HepG2 (cell line): Measurements from ENCODE around the gene RUNX2. TPM values are rescaled to one million over a fixed set of nuclear protein-coding genes. Genes with fewer than 3 reads are reported as not detected.

Experiments used
- ATAC-seq: fragments of 200-7000 bp; cut with Tn5 transposase; 3 replicates; pipeline ENCODE4 v1.9.1; 2020; ENCODE audit warnings: mild to moderate bottlenecking, moderate library complexity
- BruUV-seq: library from RNA; stranded (reverse); fragments of 400-500 nt; replicated peaks from 2 replicates; lab custom pipeline; 2021; lab: Mats Ljungman, UMichigan
- CTCF ChIA-PET: fragments of 300-600 bp; formaldehyde crosslinking; extraction: SDS; loops from one replicate; lab custom pipeline; 2021; ENCODE audit warnings: low total read pairs, inconsistent platforms, low intra/inter-chr PET ratio; lab: Yijun Ruan, JAX
- POLR2A ChIA-PET: fragments of 350-600 bp; sonication (Branson Sonifier 250); formaldehyde crosslinking; loops from one replicate; lab custom pipeline; 2020; ENCODE audit warnings: antibody characterized with exemption, inconsistent platforms; lab: Yijun Ruan, JAX
- DNase-seq: peaks from one replicate; pipeline ENCODE4 v3.0.0-alpha.2; 2015; ENCODE audit warnings: low spot score
- FAIRE-seq: peaks from 3 replicates; lab custom pipeline; 2011; peaks lifted over from hg19 to GRCh38; lab: Jason Lieb, UNC
- H2AFZ ChIP-seq: one replicate; pipeline ENCODE4 v1.6.1; 2011; ENCODE audit warnings: low read length, inconsistent platforms
- H3K27ac ChIP-seq: fragments of 300-600 bp; 3 replicates; pipeline ENCODE4 v1.8.0; 2011; ENCODE audit warnings: mixed run types, mild to moderate bottlenecking, mixed read lengths, low read length, inconsistent platforms; ENCODE audit not compliant: insufficient read depth; ENCODE audit errors: extremely low read length
- H3K27me3 ChIP-seq, 2 experiments: fragments of 200-600 bp in 1 of 2; 2 replicates in 1 of 2; 3 replicates in 1 of 2; pipeline versions ENCODE4 v1.6.0 to v1.8.0; 2011; ENCODE audit warnings: low read length in 2 of 2, mild to moderate bottlenecking in 2 of 2, moderate library complexity in 2 of 2, inconsistent platforms in 1 of 2; ENCODE audit not compliant: insufficient read depth in 2 of 2, control insufficient read depth in 1 of 2
- H3K36me3 ChIP-seq, 2 experiments: fragments of 200-600 bp in 1 of 2; replicated peaks in 1 of 2; 2 replicates in 1 of 2; 3 replicates in 1 of 2; pipeline versions ENCODE4 v1.5.1 to v1.8.0; 2011; ENCODE audit warnings: low read length in 2 of 2, inconsistent platforms in 1 of 2; ENCODE audit not compliant: insufficient read depth in 2 of 2, control insufficient read depth in 1 of 2
- H3K4me1 ChIP-seq: 2 replicates; pipeline ENCODE4 v1.5.1; 2012; ENCODE audit warnings: low read length, inconsistent platforms; ENCODE audit not compliant: insufficient read depth
- H3K4me2 ChIP-seq: 2 replicates; pipeline ENCODE4 v1.6.0; 2011; ENCODE audit warnings: low read depth, low read length, inconsistent platforms
- H3K4me3 ChIP-seq, 3 experiments: fragments of 200-600 bp in 1 of 3; sonication (generic), shearing (Covaris generic) in 1 of 3; replicated peaks in 1 of 3; 2 replicates each; pipeline ENCODE4 v1.5.1; 2011 to 2016; ENCODE audit warnings: low read length in 3 of 3, inconsistent platforms in 2 of 3, low read depth in 2 of 3, mild to moderate bottlenecking in 2 of 3, control low read depth in 1 of 3, mixed read lengths in 1 of 3; ENCODE audit not compliant: insufficient read depth in 1 of 3
- H3K79me2 ChIP-seq: one replicate; pipeline ENCODE4 v1.6.1; 2011; ENCODE audit warnings: low read length, inconsistent platforms; ENCODE audit not compliant: insufficient read depth
- H3K9ac ChIP-seq: 2 replicates; pipeline ENCODE4 v1.6.0; 2011; ENCODE audit warnings: mild to moderate bottlenecking, low read depth, low read length, inconsistent platforms; ENCODE audit not compliant: insufficient read depth
- H3K9me3 ChIP-seq: 2 replicates; pipeline ENCODE4 v1.5.1; 2012; ENCODE audit warnings: mild to moderate bottlenecking, low read length
- H4K20me1 ChIP-seq: 2 replicates; pipeline ENCODE4 v1.6.0; 2011; ENCODE audit warnings: inconsistent platforms, mild to moderate bottlenecking, low read length, moderate library complexity; ENCODE audit not compliant: insufficient read depth
- MEIS2 ChIP-seq: sonication (generic); formaldehyde crosslinking; IDR thresholded peaks from 2 replicates; pipeline ENCODE4 v1.9.0; 2021; ENCODE audit warnings: mild to moderate bottlenecking, missing genetic modification reagents
- XBP1 ChIP-seq: sonication (generic); formaldehyde crosslinking; IDR thresholded peaks from 2 replicates; pipeline ENCODE4 v1.5.0; 2020; ENCODE audit warnings: missing genetic modification reagents
- ZNF672 ChIP-seq: sonication (generic); formaldehyde crosslinking; IDR thresholded peaks from 2 replicates; pipeline ENCODE4 v1.8.1; 2022; ENCODE audit warnings: missing genetic modification reagents
- WGBS: methylation state at CpG from one replicate; pipeline ENCODE4 v1.1.6; 2017; ENCODE audit warnings: low lambda C conversion rate; 5-methylcytosine and 5-hydroxymethylcytosine counted together
- in situ Hi-C: cut with HindIII; loops from 2 replicates; pipeline ENCODE4 v1.10.0; 2017; ENCODE audit warnings: low pct_unique_long_range_greater_than_20kb; ENCODE audit not compliant: extremely low pct_ligation_motif_present
- intact Hi-C: fragments of 100-400 bp; cut with micrococcal nuclease; formaldehyde crosslinking; loops from one replicate; pipeline ENCODE4 v1.10.0; 2022; ENCODE audit not compliant: unreplicated experiment
- polyA plus RNA-seq, 8 experiments: library from polyadenylated mRNA; depleted of rRNA in 3 of 8; stranded (reverse) in 7 of 8; unstranded in 1 of 8; fragments of >200 nt; fragmentation: Illumina TruSeq in 4 of 8; extraction: Trizol in 4 of 8; gene quantifications; 2 replicates each; pipeline versions ENCODE4 v1.2.1 to v1.2.3, GENCODE V29; 2011 to 2016; ENCODE audit warnings: low read depth in 4 of 8, missing spikeins in 1 of 8, mixed read lengths in 1 of 8; ENCODE audit not compliant: insufficient read depth in 1 of 8
- total RNA-seq, 5 experiments: library from RNA; depleted of rRNA; stranded (reverse); fragments of >200 nt; fragmentation: Illumina TruSeq; extraction: Trizol; gene quantifications; 2 replicates each; pipeline ENCODE4 v1.2.3, GENCODE V29; 2016; ENCODE audit warnings: low read depth in 1 of 5
- TF ChIP-seq, protein P1 (sequence below): sonication (generic); formaldehyde crosslinking; IDR thresholded peaks from 2 replicates; pipeline ENCODE4 v1.4.0; 2020; ENCODE audit warnings: mild to moderate bottlenecking, missing genetic modification reagents, borderline replicate concordance

Gene RUNX2
- total and polyA plus RNA-seq, 2 of the 13 experiments (the other 11 are each of a cell fraction or from before 2014, with no cell fraction given), result not detected

DNA sequence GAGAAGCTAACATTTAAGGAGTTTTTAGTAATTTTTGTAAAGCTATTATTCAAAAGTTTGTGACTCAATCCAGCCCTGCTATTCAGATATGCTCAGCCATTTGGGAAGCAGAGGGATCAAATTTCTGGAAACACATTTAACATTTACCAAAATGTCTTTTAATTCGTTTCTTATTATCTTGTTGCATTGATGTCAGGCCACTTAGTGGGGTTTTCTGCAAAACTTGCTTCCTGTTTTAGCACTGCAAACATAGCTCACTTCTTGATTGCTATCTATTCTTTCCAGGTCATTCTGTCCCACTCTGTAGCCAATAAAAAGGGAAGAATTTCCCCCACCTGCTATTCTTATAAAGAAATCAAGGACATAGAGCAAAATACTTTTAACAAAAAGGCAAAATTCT is 226.5 kb downstream of the RUNX2 start:
- 4% methylated on average over 1 of the region's 1 CpG for WGBS
- no peak for DNase-seq
- Histone ChIP-seq H4K20me1 (no peaks in the 10 kb centered on the region), H3K36me3 (no peaks in the 10 kb centered on the region), H3K4me1 (peaks cover 7% of the 10 kb centered on the region), H3K27ac (no peak overlapping the region), H2AFZ (no peak overlapping the region), H3K4me3 (no peak overlapping the region), H3K79me2 (no peaks in the 10 kb centered on the region), H3K27me3 (peaks cover 0 to 8% of the 10 kb centered on the region in 2 experiments; a peak in 2 of 5 replicates), H3K9ac (no peak overlapping the region), H3K9me3 (no peaks in the 10 kb centered on the region), H3K4me2 (no peak overlapping the region)
- no TSS peak for BruUV-seq
- POLR2A ChIA-PET, result no interaction called here
- CTCF ChIA-PET, result no interaction called here
- in situ Hi-C loops, result no loop called here
- intact Hi-C loops, result no loop called here
- TF ChIP-seq XBP1 (CRISPR knock-in tag) (no peak), ZNF672 (CRISPR knock-in tag) (no peak), MEIS2 (CRISPR knock-in tag) (no peak)
- TF ChIP-seq, protein P1, sequence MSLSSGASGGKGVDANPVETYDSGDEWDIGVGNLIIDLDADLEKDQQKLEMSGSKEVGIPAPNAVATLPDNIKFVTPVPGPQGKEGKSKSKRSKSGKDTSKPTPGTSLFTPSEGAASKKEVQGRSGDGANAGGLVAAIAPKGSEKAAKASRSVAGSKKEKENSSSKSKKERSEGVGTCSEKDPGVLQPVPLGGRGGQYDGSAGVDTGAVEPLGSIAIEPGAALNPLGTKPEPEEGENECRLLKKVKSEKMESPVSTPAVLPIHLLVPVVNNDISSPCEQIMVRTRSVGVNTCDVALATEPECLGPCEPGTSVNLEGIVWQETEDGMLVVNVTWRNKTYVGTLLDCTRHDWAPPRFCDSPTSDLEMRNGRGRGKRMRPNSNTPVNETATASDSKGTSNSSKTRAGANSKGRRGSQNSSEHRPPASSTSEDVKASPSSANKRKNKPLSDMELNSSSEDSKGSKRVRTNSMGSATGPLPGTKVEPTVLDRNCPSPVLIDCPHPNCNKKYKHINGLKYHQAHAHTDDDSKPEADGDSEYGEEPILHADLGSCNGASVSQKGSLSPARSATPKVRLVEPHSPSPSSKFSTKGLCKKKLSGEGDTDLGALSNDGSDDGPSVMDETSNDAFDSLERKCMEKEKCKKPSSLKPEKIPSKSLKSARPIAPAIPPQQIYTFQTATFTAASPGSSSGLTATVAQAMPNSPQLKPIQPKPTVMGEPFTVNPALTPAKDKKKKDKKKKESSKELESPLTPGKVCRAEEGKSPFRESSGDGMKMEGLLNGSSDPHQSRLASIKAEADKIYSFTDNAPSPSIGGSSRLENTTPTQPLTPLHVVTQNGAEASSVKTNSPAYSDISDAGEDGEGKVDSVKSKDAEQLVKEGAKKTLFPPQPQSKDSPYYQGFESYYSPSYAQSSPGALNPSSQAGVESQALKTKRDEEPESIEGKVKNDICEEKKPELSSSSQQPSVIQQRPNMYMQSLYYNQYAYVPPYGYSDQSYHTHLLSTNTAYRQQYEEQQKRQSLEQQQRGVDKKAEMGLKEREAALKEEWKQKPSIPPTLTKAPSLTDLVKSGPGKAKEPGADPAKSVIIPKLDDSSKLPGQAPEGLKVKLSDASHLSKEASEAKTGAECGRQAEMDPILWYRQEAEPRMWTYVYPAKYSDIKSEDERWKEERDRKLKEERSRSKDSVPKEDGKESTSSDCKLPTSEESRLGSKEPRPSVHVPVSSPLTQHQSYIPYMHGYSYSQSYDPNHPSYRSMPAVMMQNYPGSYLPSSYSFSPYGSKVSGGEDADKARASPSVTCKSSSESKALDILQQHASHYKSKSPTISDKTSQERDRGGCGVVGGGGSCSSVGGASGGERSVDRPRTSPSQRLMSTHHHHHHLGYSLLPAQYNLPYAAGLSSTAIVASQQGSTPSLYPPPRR (CRISPR knock-in tag), result no peak
- no peak for ATAC-seq
- no peak for FAIRE-seq
